ENCODE measurements around the gene DDOST. TPM values are rescaled to one million over a fixed set of nuclear protein-coding genes. Genes with fewer than 3 reads are reported as not detected.

DDOST gene
- total RNA-seq, 2 donors from 2014 or later: 252 to 280 TPM

GRCh38 chr1:20648438-20648837, 12.7 kb downstream of the DDOST start:
- H3K27me3 ChIP-seq (ENCODE audit: control insufficient read depth, insufficient read depth, low read length, poor library complexity, severe bottlenecking): no peaks in the 10 kb centered on the region
- Mint-ChIP-seq H3K9me3 (no peaks in the 10 kb centered on the region), H3K27ac (no peak overlapping the region), H3K4me3 (no peak overlapping the region), H3K36me3 (ENCODE audit: low read depth) (peaks cover 60% of the 10 kb centered on the region), H3K27me3 (ENCODE audit: insufficient read depth) (no peaks in the 10 kb centered on the region), H3K4me1 (no peaks in the 10 kb centered on the region)
- no peak overlapping the region for H3K9ac ChIP-seq (ENCODE audit: extremely low read depth, low read length, poor library complexity, severe bottlenecking)
- H3K4me3 ChIP-seq (ENCODE audit: low read length): no peak overlapping the region
- 95 to 96% methylated on average over 10 to 13 of the region's 13 CpGs for WGBS, 2 experiments (ENCODE audit: insufficient coverage in 1 of 2, insufficient read length in 1 of 2)
- peaks cover 42% of the 10 kb centered on the region for H3K36me3 ChIP-seq (ENCODE audit: control insufficient read depth, insufficient read depth, low read length)
- no peak for TF ChIP-seq CTCF (conservative IDR thresholded peaks at IDR 0.05)
- no peak for DNase-seq
- no peak overlapping the region for H3K27ac ChIP-seq (ENCODE audit: low read depth, low read length)
- H3K4me1 ChIP-seq (ENCODE audit: control insufficient read depth, insufficient read depth, low read length): no peaks in the 10 kb centered on the region
- H3K9me3 ChIP-seq (ENCODE audit: control insufficient read depth, low read length): no peaks in the 10 kb centered on the region

GRCh38 chr1:20645414-20645813, 15.8 kb downstream of the DDOST start:
- H3K4me3 Mint-ChIP-seq: no peak overlapping the region
- H3K4me1 Mint-ChIP-seq: no peaks in the 10 kb centered on the region
- no peak overlapping the region for H3K27ac Mint-ChIP-seq
- no peak for DNase-seq
- H3K27me3 Mint-ChIP-seq (ENCODE audit: insufficient read depth): no peaks in the 10 kb centered on the region
- Histone ChIP-seq H3K4me3 (ENCODE audit: low read length) (no peak overlapping the region), H3K27ac (ENCODE audit: low read depth, low read length) (no peak overlapping the region), H3K9me3 (ENCODE audit: control insufficient read depth, low read length) (no peaks in the 10 kb centered on the region), H3K27me3 (ENCODE audit: control insufficient read depth, insufficient read depth, low read length, poor library complexity, severe bottlenecking) (no peaks in the 10 kb centered on the region), H3K36me3 (ENCODE audit: control insufficient read depth, insufficient read depth, low read length) (peaks cover 19% of the 10 kb centered on the region), H3K9ac (ENCODE audit: extremely low read depth, low read length, poor library complexity, severe bottlenecking) (no peak overlapping the region), H3K4me1 (ENCODE audit: control insufficient read depth, insufficient read depth, low read length) (no peaks in the 10 kb centered on the region)
- no peaks in the 10 kb centered on the region for H3K9me3 Mint-ChIP-seq
- no peak for TF ChIP-seq CTCF (conservative IDR thresholded peaks at IDR 0.05)
- H3K36me3 Mint-ChIP-seq (ENCODE audit: low read depth): peaks cover 47% of the 10 kb centered on the region
- WGBS, 2 experiments (ENCODE audit: insufficient coverage in 1 of 2, insufficient read length in 1 of 2): 83 to 91% methylated on average over 8 to 14 of the region's 14 CpGs

DNA sequence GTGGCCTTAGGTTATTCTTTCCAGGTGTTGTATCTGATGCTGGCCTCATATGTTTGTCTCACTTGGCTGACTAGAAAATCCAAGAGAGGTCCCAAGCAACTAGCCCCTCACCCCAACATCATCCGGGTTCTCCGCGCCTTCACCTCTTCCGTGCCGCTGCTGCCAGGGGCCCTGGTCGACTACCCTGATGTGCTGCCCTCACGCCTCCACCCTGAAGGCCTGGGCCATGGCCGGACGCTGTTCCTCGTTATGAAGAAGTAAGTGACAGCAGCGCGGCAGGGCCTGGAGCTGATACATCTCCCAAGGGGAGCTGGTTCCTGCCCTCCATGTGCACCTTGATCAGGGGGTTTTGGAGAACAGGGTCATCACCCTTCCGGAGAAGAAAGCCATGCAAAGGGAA, 16.8 kb downstream of the DDOST start:
- H3K9ac ChIP-seq (ENCODE audit: extremely low read depth, low read length, poor library complexity, severe bottlenecking): no peak overlapping the region
- WGBS, 2 experiments (ENCODE audit: insufficient coverage in 1 of 2, insufficient read length in 1 of 2): 94 to 96% methylated on average over 13 of the region's 13 CpGs
- no peaks in the 10 kb centered on the region for H3K27me3 Mint-ChIP-seq (ENCODE audit: insufficient read depth)
- no peak for TF ChIP-seq CTCF (conservative IDR thresholded peaks at IDR 0.05)
- H3K9me3 Mint-ChIP-seq: no peaks in the 10 kb centered on the region
- no peaks in the 10 kb centered on the region for H3K4me1 ChIP-seq (ENCODE audit: control insufficient read depth, insufficient read depth, low read length)
- no peak overlapping the region for H3K4me3 ChIP-seq (ENCODE audit: low read length)
- H3K36me3 Mint-ChIP-seq (ENCODE audit: low read depth): peaks cover 41% of the 10 kb centered on the region
- no peaks in the 10 kb centered on the region for H3K9me3 ChIP-seq (ENCODE audit: control insufficient read depth, low read length)
- H3K36me3 ChIP-seq (ENCODE audit: control insufficient read depth, insufficient read depth, low read length): peaks cover 20% of the 10 kb centered on the region
- no peak overlapping the region for H3K4me3 Mint-ChIP-seq
- DNase-seq: no peak
- no peak overlapping the region for H3K27ac Mint-ChIP-seq
- H3K27ac ChIP-seq (ENCODE audit: low read depth, low read length): no peak overlapping the region
- no peaks in the 10 kb centered on the region for H3K4me1 Mint-ChIP-seq
- no peaks in the 10 kb centered on the region for H3K27me3 ChIP-seq (ENCODE audit: control insufficient read depth, insufficient read depth, low read length, poor library complexity, severe bottlenecking)

Measured in endodermal cell (in vitro differentiated cells).